T-cell (primary cell): ENCODE data around the gene PARD3B. TPM values are rescaled to one million over a fixed set of nuclear protein-coding genes. Genes with fewer than 3 reads are reported as not detected.

Source experiments
- ATAC-seq, 4 experiments: fragments of 200-7000 bp in 3 of 4; fragments of 150-1000 bp in 1 of 4; cut with Tn5 transposase; replicated peaks in 1 of 4; 1 replicate in 3 of 4; 2 replicates in 1 of 4; pipeline ENCODE4 v1.10.0; 2021; ENCODE audit warnings: moderate library complexity in 3 of 4, mild to moderate bottlenecking in 2 of 4, moderate number of reproducible peaks in 1 of 4
- CTCF ChIA-PET, 2 donors: fragments of 300-600 bp; sonication (Branson Sonifier 250); formaldehyde crosslinking; loops; one replicate each; lab custom pipeline; 2022; ENCODE audit warnings: antibody characterized with exemption in 2 of 2; lab: Charles Lee
- POLR2A ChIA-PET, 2 donors: fragments of 300-600 bp; sonication (Branson Sonifier 250); formaldehyde crosslinking; loops; one replicate each; lab custom pipeline; 2022; ENCODE audit warnings: antibody characterized with exemption in 2 of 2; lab: Charles Lee
- DNase-seq, 35 experiments: peaks; one replicate each; pipeline versions ENCODE4 v3.0.0 to v3.0.0-alpha.2; 2013 to 2023
- H3K27ac ChIP-seq: one replicate; pipeline ENCODE4 v1.5.1; 2013; ENCODE audit warnings: low read length
- H3K27me3 ChIP-seq, 2 experiments: replicated peaks in 1 of 2; 1 replicate in 1 of 2; 2 replicates in 1 of 2; pipeline versions ENCODE4 v1.6.1 to v1.7.0; 2013; ENCODE audit warnings: low read length in 1 of 2, mixed read lengths in 1 of 2; ENCODE audit not compliant: control insufficient read depth in 2 of 2, insufficient read depth in 2 of 2; ENCODE audit errors: extremely low read depth in 1 of 2
- H3K36me3 ChIP-seq, 2 donors: 1 replicate in 1 of 2; 2 replicates in 1 of 2; pipeline versions ENCODE4 v1.6.1 to v1.7.0; 2013; ENCODE audit warnings: low read length in 1 of 2; ENCODE audit not compliant: control insufficient read depth in 2 of 2, insufficient read depth in 1 of 2; ENCODE audit errors: extremely low read depth in 1 of 2
- H3K4me1 ChIP-seq, 2 experiments: 1 replicate in 1 of 2; 2 replicates in 1 of 2; pipeline versions ENCODE4 v1.6.1 to v1.7.0; 2013; ENCODE audit warnings: low read length in 2 of 2, mixed read lengths in 1 of 2; ENCODE audit not compliant: insufficient read depth in 2 of 2, control insufficient read depth in 1 of 2; ENCODE audit errors: extremely low read depth in 1 of 2
- H3K4me3 ChIP-seq, 2 donors: 1 replicate in 1 of 2; 2 replicates in 1 of 2; pipeline versions ENCODE4 v1.5.1 to v1.7.0; 2013; ENCODE audit warnings: mild to moderate bottlenecking in 2 of 2, low read length in 1 of 2, moderate library complexity in 1 of 2; ENCODE audit not compliant: control insufficient read depth in 1 of 2; ENCODE audit errors: extremely low read depth in 1 of 2
- H3K9me3 ChIP-seq: 2 replicates; pipeline ENCODE4 v1.7.0; 2013
- H3K27ac Mint-ChIP-seq, 2 donors: one replicate each; pipeline ENCODE4 v1.8.0; 2020 to 2021; ENCODE audit warnings: mild to moderate bottlenecking in 2 of 2, mixed read lengths in 2 of 2
- H3K27me3 Mint-ChIP-seq, 2 donors: one replicate each; pipeline ENCODE4 v1.8.0; 2021 to 2022; ENCODE audit warnings: mixed read lengths in 2 of 2
- H3K36me3 Mint-ChIP-seq: one replicate; pipeline ENCODE4 v1.8.0; 2021; ENCODE audit warnings: mixed read lengths
- H3K4me1 Mint-ChIP-seq, 3 donors: one replicate each; pipeline ENCODE4 v1.8.0; 2020 to 2022; ENCODE audit warnings: mixed read lengths in 3 of 3, mild to moderate bottlenecking in 1 of 3
- H3K4me3 Mint-ChIP-seq, 3 donors: one replicate each; pipeline ENCODE4 v1.8.0; 2020 to 2022; ENCODE audit warnings: mild to moderate bottlenecking in 3 of 3, mixed read lengths in 3 of 3, moderate library complexity in 3 of 3
- H3K9me3 Mint-ChIP-seq, 3 donors: one replicate each; pipeline ENCODE4 v1.8.0; 2020 to 2022; ENCODE audit warnings: mixed read lengths in 3 of 3
- WGBS: methylation state at CpG from one replicate; pipeline ENCODE4 v1.1.5; 2013; ENCODE audit warnings: missing lambda C conversion rate; ENCODE audit not compliant: insufficient coverage; 5-methylcytosine and 5-hydroxymethylcytosine counted together
- total RNA-seq, 35 experiments: library from RNA in 6 of 35; stranded (reverse) in 6 of 35; fragments of 120-200 nt in 1 of 35; gene quantifications; one replicate each; pipeline versions ENCODE4 v1.2.1 to v1.2.4 and lab custom pipeline; 2013 to 2026

Gene PARD3B
- total RNA-seq, 5 donors from 2014 or later (not counting 1 experiment from before 2014, with no cell fraction given): 0.75 to 2.0 (median 1.6) TPM

GRCh38 chr2:205405194-205405593, 859.9 kb downstream of the PARD3B start:
- no peaks in the 10 kb centered on the region for H3K9me3 Mint-ChIP-seq
- no CpG with 5 or more reads among the region's 1 CpG for WGBS
- no peaks in the 10 kb centered on the region for H3K36me3 Mint-ChIP-seq
- ATAC-seq: no peak
- Histone ChIP-seq H3K27me3 (no peaks in the 10 kb centered on the region), H3K4me1 (no peaks in the 10 kb centered on the region), H3K4me3 (no peak overlapping the region), H3K36me3 (no peaks in the 10 kb centered on the region), H3K27ac (no peak overlapping the region), H3K9me3 (no peaks in the 10 kb centered on the region)
- ChIA-PET POLR2A (interaction anchor here in 1 of 2 donors (0.6 kb wide), 1 partner anchor 64 kb away, joined by 9 read pairs; no protein-coding TSS in a partner anchor), CTCF (no interaction called here)
- no peak for DNase-seq
- H3K27me3 Mint-ChIP-seq: peaks cover 0 to 3% of the 10 kb centered on the region in 2 donors
- H3K27ac Mint-ChIP-seq: no peak overlapping the region
- H3K4me3 Mint-ChIP-seq: no peak overlapping the region
- H3K4me1 Mint-ChIP-seq: no peaks in the 10 kb centered on the region

GRCh38 chr2:205405752-205406151, 860.5 kb downstream of the PARD3B start:
- ATAC-seq (no peak), DNase-seq (no peak)
- Mint-ChIP-seq H3K27me3 (peaks cover 0 to 2% of the 10 kb centered on the region in 2 donors), H3K27ac (no peak overlapping the region), H3K4me3 (no peak overlapping the region), H3K9me3 (no peaks in the 10 kb centered on the region), H3K36me3 (no peaks in the 10 kb centered on the region), H3K4me1 (no peaks in the 10 kb centered on the region)
- no peak overlapping the region for H3K27ac ChIP-seq
- H3K4me3 ChIP-seq: no peak overlapping the region
- H3K9me3 ChIP-seq: no peaks in the 10 kb centered on the region
- no peaks in the 10 kb centered on the region for H3K27me3 ChIP-seq
- POLR2A ChIA-PET: interaction anchor here (0.6 to 0.7 kb wide), 2 partner anchors 503 to 1065 kb away, joined by 3 to 4 read pairs; no protein-coding TSS in a partner anchor
- no CpG with 5 or more reads among the region's 3 CpGs for WGBS
- CTCF ChIA-PET: interaction anchor here in 1 of 2 donors (0.9 kb wide), 1 partner anchor 329 kb away, joined by 3 read pairs; no protein-coding TSS in a partner anchor
- no peaks in the 10 kb centered on the region for H3K4me1 ChIP-seq
- no peaks in the 10 kb centered on the region for H3K36me3 ChIP-seq

GRCh38 chr2:205407984-205408383, 862.7 kb downstream of the PARD3B start:
- CTCF ChIA-PET: no interaction called here
- Histone ChIP-seq H3K27ac (no peak overlapping the region), H3K4me3 (no peak overlapping the region), H3K27me3 (no peaks in the 10 kb centered on the region), H3K36me3 (no peaks in the 10 kb centered on the region), H3K9me3 (no peaks in the 10 kb centered on the region), H3K4me1 (no peaks in the 10 kb centered on the region)
- POLR2A ChIA-PET: no interaction called here
- ATAC-seq: no peak
- DNase-seq: no peak
- WGBS: 28% methylated on average over 2 of the region's 3 CpGs
- Mint-ChIP-seq H3K27me3 (no peaks in the 10 kb centered on the region), H3K4me1 (no peaks in the 10 kb centered on the region), H3K4me3 (no peak overlapping the region), H3K9me3 (no peaks in the 10 kb centered on the region), H3K36me3 (no peaks in the 10 kb centered on the region), H3K27ac (no peak overlapping the region)

- DNase-seq (no peak), ATAC-seq (no peak)
- ChIA-PET POLR2A (no interaction called here), CTCF (no interaction called here)
- no peaks in the 10 kb centered on the region for H3K9me3 ChIP-seq
- H3K9me3 Mint-ChIP-seq: no peaks in the 10 kb centered on the region
- no peaks in the 10 kb centered on the region for H3K4me1 Mint-ChIP-seq
- H3K27ac Mint-ChIP-seq: no peak overlapping the region
- H3K4me3 ChIP-seq: no peak overlapping the region
- H3K4me1 ChIP-seq: no peaks in the 10 kb centered on the region
- H3K27ac ChIP-seq: no peak overlapping the region
- H3K36me3 ChIP-seq: no peaks in the 10 kb centered on the region
- no peaks in the 10 kb centered on the region for H3K27me3 ChIP-seq
- H3K36me3 Mint-ChIP-seq: no peaks in the 10 kb centered on the region
- H3K4me3 Mint-ChIP-seq: no peak overlapping the region
- H3K27me3 Mint-ChIP-seq: no peaks in the 10 kb centered on the region
Measured at GRCh38 chr2:205408696-205409095, 863.4 kb downstream of the PARD3B start.

GRCh38 chr2:205409411-205409810, 864.1 kb downstream of the PARD3B start:
- H3K9me3 ChIP-seq: no peaks in the 10 kb centered on the region
- ATAC-seq (no peak), DNase-seq (no peak)
- Mint-ChIP-seq H3K9me3 (no peaks in the 10 kb centered on the region), H3K4me1 (no peaks in the 10 kb centered on the region), H3K36me3 (no peaks in the 10 kb centered on the region), H3K27ac (no peak overlapping the region), H3K27me3 (no peaks in the 10 kb centered on the region), H3K4me3 (no peak overlapping the region)
- no CpG with 5 or more reads among the region's 3 CpGs for WGBS
- H3K4me1 ChIP-seq: no peaks in the 10 kb centered on the region
- no peaks in the 10 kb centered on the region for H3K36me3 ChIP-seq
- no peaks in the 10 kb centered on the region for H3K27me3 ChIP-seq
- ChIA-PET POLR2A (no interaction called here), CTCF (interaction anchor here in 1 of 2 donors (0.6 kb wide), 1 partner anchor 1185 kb away, joined by 3 read pairs; no protein-coding TSS in a partner anchor)
- H3K27ac ChIP-seq: no peak overlapping the region
- H3K4me3 ChIP-seq: no peak overlapping the region

GRCh38 chr2:205411558-205411957, 866.3 kb downstream of the PARD3B start:
- DNase-seq: no peak
- Mint-ChIP-seq H3K27me3 (no peaks in the 10 kb centered on the region), H3K4me1 (no peaks in the 10 kb centered on the region), H3K36me3 (no peaks in the 10 kb centered on the region), H3K4me3 (no peak overlapping the region), H3K27ac (no peak overlapping the region), H3K9me3 (no peaks in the 10 kb centered on the region)
- no peaks in the 10 kb centered on the region for H3K27me3 ChIP-seq
- no peak overlapping the region for H3K27ac ChIP-seq
- ChIA-PET CTCF (no interaction called here), POLR2A (no interaction called here)
- ATAC-seq: no peak
- H3K9me3 ChIP-seq: no peaks in the 10 kb centered on the region
- H3K4me3 ChIP-seq: no peak overlapping the region
- WGBS: 100% methylated on average over 1 of the region's 4 CpGs
- H3K4me1 ChIP-seq: no peaks in the 10 kb centered on the region
- H3K36me3 ChIP-seq: no peaks in the 10 kb centered on the region

GRCh38 chr2:205424326-205424725, 879.1 kb downstream of the PARD3B start:
- DNase-seq (no peak), ATAC-seq (no peak)
- Mint-ChIP-seq H3K9me3 (peaks cover 0 to 3% (median 0%) of the 10 kb centered on the region in 3 donors), H3K4me1 (no peaks in the 10 kb centered on the region), H3K36me3 (no peaks in the 10 kb centered on the region), H3K27me3 (peaks cover 0 to 14% of the 10 kb centered on the region in 2 donors), H3K4me3 (no peak overlapping the region), H3K27ac (no peak overlapping the region)
- ChIA-PET POLR2A (no interaction called here), CTCF (no interaction called here)
- Histone ChIP-seq H3K4me1 (no peaks in the 10 kb centered on the region), H3K9me3 (no peaks in the 10 kb centered on the region), H3K27ac (no peak overlapping the region), H3K4me3 (no peak overlapping the region), H3K27me3 (peaks cover 0 to 4% of the 10 kb centered on the region in 2 experiments), H3K36me3 (no peaks in the 10 kb centered on the region)
- 90% methylated on average over 4 of the region's 4 CpGs for WGBS
